Neural progenitor cell (in vitro differentiated cells): ENCODE data around the gene HDAC5. TPM values are rescaled to one million over a fixed set of nuclear protein-coding genes. Genes with fewer than 3 reads are reported as not detected.

Experiments used
- DNase-seq: peaks from one replicate; pipeline ENCODE4 v3.0.0-alpha.2; 2016; ENCODE audit warnings: low spot score
- H2AFZ ChIP-seq: fragments of 200-600 bp; sonication (generic); replicated peaks from 2 replicates; pipeline ENCODE4 v1.6.1; 2016; ENCODE audit warnings: antibody characterized with exemption
- H3F3A ChIP-seq: fragments of 200-600 bp; sonication (generic); 2 replicates; pipeline ENCODE4 v1.6.1; 2016; ENCODE audit warnings: antibody characterized with exemption, low read depth
- H3K27ac ChIP-seq: fragments of 200-600 bp; sonication (generic); 2 replicates; pipeline ENCODE4 v1.5.1; 2016; ENCODE audit warnings: mild to moderate bottlenecking
- H3K27me3 ChIP-seq: fragments of 200-600 bp; sonication (generic); 2 replicates; pipeline ENCODE4 v1.6.1; 2016; ENCODE audit warnings: mild to moderate bottlenecking, moderate library complexity
- H3K36me3 ChIP-seq: fragments of 200-600 bp; sonication (generic); 2 replicates; pipeline ENCODE4 v1.5.1; 2016
- H3K4me1 ChIP-seq: fragments of 200-600 bp; sonication (generic); 2 replicates; pipeline ENCODE4 v1.6.1; 2016; ENCODE audit warnings: mixed run types
- H3K4me2 ChIP-seq: fragments of 200-600 bp; sonication (generic); 2 replicates; pipeline ENCODE4 v1.6.1; 2016
- H3K4me3 ChIP-seq: fragments of 200-600 bp; sonication (generic); 2 replicates; pipeline ENCODE4 v1.5.1; 2016
- H3K79me2 ChIP-seq: fragments of 200-600 bp; sonication (generic); 2 replicates; pipeline ENCODE4 v1.6.1; 2016; ENCODE audit warnings: low read depth
- H3K9ac ChIP-seq: fragments of 200-600 bp; sonication (generic); 2 replicates; pipeline ENCODE4 v1.6.1; 2016
- H3K9me3 ChIP-seq: fragments of 200-600 bp; sonication (generic); 2 replicates; pipeline ENCODE4 v1.5.1; 2016; ENCODE audit warnings: low read depth
- H4K20me1 ChIP-seq: fragments of 200-600 bp; sonication (generic); 2 replicates; pipeline ENCODE4 v1.6.1; 2016; ENCODE audit warnings: low read depth
- H3K27ac Mint-ChIP-seq: 3 replicates; pipeline ENCODE4 v1.8.0; 2021; ENCODE audit warnings: mixed read lengths
- H3K27me3 Mint-ChIP-seq: 2 replicates; pipeline ENCODE4 v1.8.0; 2022; ENCODE audit warnings: low read depth, mild to moderate bottlenecking, inconsistent platforms, moderate library complexity, mixed read lengths; ENCODE audit not compliant: insufficient read depth
- H3K36me3 Mint-ChIP-seq: 3 replicates; pipeline ENCODE4 v1.8.0; 2021; ENCODE audit warnings: mixed read lengths
- H3K4me1 Mint-ChIP-seq: 3 replicates; pipeline ENCODE4 v1.8.0; 2021; ENCODE audit warnings: mixed read lengths
- H3K4me3 Mint-ChIP-seq: 3 replicates; pipeline ENCODE4 v1.8.0; 2021; ENCODE audit warnings: mild to moderate bottlenecking, moderate library complexity, mixed read lengths
- H3K9me3 Mint-ChIP-seq: 3 replicates; pipeline ENCODE4 v1.8.0; 2020; ENCODE audit warnings: mixed read lengths
- EZH2 ChIP-seq: fragments of 200-600 bp; sonication (generic); IDR thresholded peaks from 2 replicates; pipeline ENCODE4 v1.6.1; 2017; ENCODE audit warnings: antibody characterized with exemption, mild to moderate bottlenecking, moderate library complexity
- EZH2phosphoT487 ChIP-seq: fragments of 200-600 bp; sonication (generic); IDR thresholded peaks from 2 replicates; pipeline ENCODE4 v1.6.1; 2017; ENCODE audit warnings: antibody characterized with exemption
- total RNA-seq: library from RNA; depleted of rRNA; stranded (reverse); fragments of >200 nt; gene quantifications from 2 replicates; pipeline ENCODE4 v1.2.3, GENCODE V29; 2015; ENCODE audit warnings: low replicate concordance
- TF ChIP-seq, protein P1 (sequence below): fragments of 200-600 bp; sonication (generic); IDR thresholded peaks from 2 replicates; pipeline ENCODE4 v1.5.1; 2017; ENCODE audit warnings: antibody characterized with exemption, mild to moderate bottlenecking

The HDAC5 gene
- total RNA-seq, 1 donor from 2014 or later, result 23.6 TPM

GRCh38 chr17:44113868-44114840 is 9.3 kb downstream of the HDAC5 start:
- Mint-ChIP-seq H3K4me3 (no peak overlapping the region), H3K9me3 (no peaks in the 10 kb centered on the region), H3K27me3 (peaks cover 2% of the 10 kb centered on the region), H3K36me3 (peaks cover 3% of the 10 kb centered on the region), H3K27ac (no peak overlapping the region), H3K4me1 (peaks cover 23% of the 10 kb centered on the region)
- Histone ChIP-seq H3K27me3 (no peaks in the 10 kb centered on the region), H3K79me2 (peaks cover 17% of the 10 kb centered on the region), H3K36me3 (no peaks in the 10 kb centered on the region), H3F3A (peaks cover 9% of the 10 kb centered on the region), H3K9me3 (no peaks in the 10 kb centered on the region), H3K4me1 (peaks cover 21% of the 10 kb centered on the region), H3K4me3 (no peak overlapping the region), H2AFZ (no peak overlapping the region), H3K9ac (no peak overlapping the region), H4K20me1 (peaks cover 96% of the 10 kb centered on the region), H3K27ac (no peak overlapping the region), H3K4me2 (no peak overlapping the region)
- TF ChIP-seq EZH2, result no peak
- no peak for TF ChIP-seq EZH2phosphoT487
- TF ChIP-seq, protein P1, sequence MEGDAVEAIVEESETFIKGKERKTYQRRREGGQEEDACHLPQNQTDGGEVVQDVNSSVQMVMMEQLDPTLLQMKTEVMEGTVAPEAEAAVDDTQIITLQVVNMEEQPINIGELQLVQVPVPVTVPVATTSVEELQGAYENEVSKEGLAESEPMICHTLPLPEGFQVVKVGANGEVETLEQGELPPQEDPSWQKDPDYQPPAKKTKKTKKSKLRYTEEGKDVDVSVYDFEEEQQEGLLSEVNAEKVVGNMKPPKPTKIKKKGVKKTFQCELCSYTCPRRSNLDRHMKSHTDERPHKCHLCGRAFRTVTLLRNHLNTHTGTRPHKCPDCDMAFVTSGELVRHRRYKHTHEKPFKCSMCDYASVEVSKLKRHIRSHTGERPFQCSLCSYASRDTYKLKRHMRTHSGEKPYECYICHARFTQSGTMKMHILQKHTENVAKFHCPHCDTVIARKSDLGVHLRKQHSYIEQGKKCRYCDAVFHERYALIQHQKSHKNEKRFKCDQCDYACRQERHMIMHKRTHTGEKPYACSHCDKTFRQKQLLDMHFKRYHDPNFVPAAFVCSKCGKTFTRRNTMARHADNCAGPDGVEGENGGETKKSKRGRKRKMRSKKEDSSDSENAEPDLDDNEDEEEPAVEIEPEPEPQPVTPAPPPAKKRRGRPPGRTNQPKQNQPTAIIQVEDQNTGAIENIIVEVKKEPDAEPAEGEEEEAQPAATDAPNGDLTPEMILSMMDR, result no peak
- DNase-seq, result no peak

GRCh38 chr17:44113382-44113781 is 10.1 kb downstream of the HDAC5 start:
- Histone ChIP-seq H3K36me3 (no peaks in the 10 kb centered on the region), H3K4me1 (peaks cover 15% of the 10 kb centered on the region), H2AFZ (no peak overlapping the region), H3K4me3 (no peak overlapping the region), H4K20me1 (peaks cover 93% of the 10 kb centered on the region), H3K9ac (no peak overlapping the region), H3K4me2 (no peak overlapping the region), H3K27ac (no peak overlapping the region), H3K27me3 (no peaks in the 10 kb centered on the region), H3K79me2 (peaks cover 11% of the 10 kb centered on the region), H3K9me3 (no peaks in the 10 kb centered on the region), H3F3A (peaks cover 3% of the 10 kb centered on the region)
- Mint-ChIP-seq H3K27ac (no peak overlapping the region), H3K4me3 (no peak overlapping the region), H3K9me3 (no peaks in the 10 kb centered on the region), H3K27me3 (peaks cover 2% of the 10 kb centered on the region), H3K4me1 (peaks cover 22% of the 10 kb centered on the region), H3K36me3 (peaks cover 3% of the 10 kb centered on the region)
- no peak for DNase-seq
- TF ChIP-seq EZH2phosphoT487, result no peak
- TF ChIP-seq, protein P1, result no peak
- no peak for TF ChIP-seq EZH2

GRCh38 chr17:44112284-44113280 is 10.9 kb downstream of the HDAC5 start:
- Histone ChIP-seq H3F3A (no peaks in the 10 kb centered on the region), H2AFZ (no peak overlapping the region), H3K79me2 (peaks cover 3% of the 10 kb centered on the region), H3K27me3 (no peaks in the 10 kb centered on the region), H3K27ac (no peak overlapping the region), H4K20me1 (peaks cover 89% of the 10 kb centered on the region), H3K4me1 (peaks cover 12% of the 10 kb centered on the region), H3K4me3 (no peak overlapping the region), H3K4me2 (no peak overlapping the region), H3K9me3 (no peaks in the 10 kb centered on the region), H3K9ac (no peak overlapping the region), H3K36me3 (no peaks in the 10 kb centered on the region)
- Mint-ChIP-seq H3K27me3 (peaks cover 2% of the 10 kb centered on the region), H3K36me3 (peaks cover 3% of the 10 kb centered on the region), H3K27ac (no peak overlapping the region), H3K4me1 (peaks cover 26% of the 10 kb centered on the region), H3K9me3 (no peaks in the 10 kb centered on the region), H3K4me3 (no peak overlapping the region)
- no peak for DNase-seq
- TF ChIP-seq EZH2 (no peak), EZH2phosphoT487 (no peak)
- TF ChIP-seq, protein P1, result no peak
